Fibroblast of skin of scalp (primary cell): ENCODE data around the gene FLYWCH2.
A peak's percentile ranks its signal among the peaks of the same experiment; 100 is the strongest.

ENCODE experiments used
- DNase-seq: peaks from one replicate; pipeline ENCODE4 v3.0.0-alpha.2; 2013

Gene FLYWCH2

GRCh38 chr16:2854700-2855309 is 28.2 kb upstream of the FLYWCH2 start:
- no peak for DNase-seq

GRCh38 chr16:2855536-2855935 is 27.5 kb upstream of the FLYWCH2 start:
- DNase-seq = no peak

- DNase-seq = no peak
Measured at GRCh38 chr16:2856061-2856670, 26.8 kb upstream of the FLYWCH2 start.

- DNase-seq = no peak
Measured at GRCh38 chr16:2856686-2857450, 26.1 kb upstream of the FLYWCH2 start.

GRCh38 chr16:2857451-2858244 is 25.4 kb upstream of the FLYWCH2 start, which contains the start of gene PRSS22:
PRSS22 (minus strand) TSS chr16:2858170; CDS start chr16:2858104, 66 bp downstream.
- no peak for DNase-seq

- DNase-seq = no peak
Measured at GRCh38 chr16:2858245-2859025, 24.6 kb upstream of the FLYWCH2 start.

- DNase-seq = no peak
Measured at GRCh38 chr16:2859686-2860265, 23.2 kb upstream of the FLYWCH2 start.

- no peak for DNase-seq
Measured at GRCh38 chr16:2860826-2861567, 22.0 kb upstream of the FLYWCH2 start.

- DNase-seq = no peak
Measured at GRCh38 chr16:2865651-2866050, 17.4 kb upstream of the FLYWCH2 start.

- DNase-seq = no peak
Measured at GRCh38 chr16:2866431-2866830, 16.6 kb upstream of the FLYWCH2 start.

- no peak for DNase-seq
Measured at GRCh38 chr16:2867661-2867986, 15.4 kb upstream of the FLYWCH2 start.

GRCh38 chr16:2867987-2868789 is 14.8 kb upstream of the FLYWCH2 start:
- peak; percentile 94 for DNase-seq

- no peak for DNase-seq
Measured at GRCh38 chr16:2871926-2872325, 11.1 kb upstream of the FLYWCH2 start.

GRCh38 chr16:2874032-2874911 is 8.7 kb upstream of the FLYWCH2 start:
- no peak for DNase-seq

GRCh38 chr16:2874912-2875362 is 8.1 kb upstream of the FLYWCH2 start:
- peak; percentile 78 for DNase-seq

- DNase-seq = no peak
Measured at GRCh38 chr16:2879854-2880508, 3.0 kb upstream of the FLYWCH2 start.

GRCh38 chr16:2881783-2882649 is 999 bp upstream of the FLYWCH2 start:
- DNase-seq = no peak
